Endodermal cell (in vitro differentiated cells): ENCODE data around the gene MMAA. TPM values are rescaled to one million over a fixed set of nuclear protein-coding genes. Genes with fewer than 3 reads are reported as not detected.

Experiments used
- DNase-seq: peaks from one replicate; pipeline ENCODE4 v3.0.0-alpha.2; 2017
- H3K27ac ChIP-seq: 2 replicates; pipeline ENCODE4 v1.5.1; 2013; ENCODE audit warnings: mild to moderate bottlenecking, low read depth, low read length, moderate library complexity
- H3K27me3 ChIP-seq: 2 replicates; pipeline ENCODE4 v1.6.1; 2013; ENCODE audit warnings: mild to moderate bottlenecking, low read length, moderate library complexity; ENCODE audit not compliant: insufficient read depth, control insufficient read depth, poor library complexity, severe bottlenecking
- H3K36me3 ChIP-seq: 2 replicates; pipeline ENCODE4 v1.7.0; 2013; ENCODE audit warnings: mild to moderate bottlenecking, low read length, moderate library complexity; ENCODE audit not compliant: control insufficient read depth, insufficient read depth
- H3K4me1 ChIP-seq: one replicate; pipeline ENCODE4 v1.7.0; 2013; ENCODE audit warnings: low read length; ENCODE audit not compliant: control insufficient read depth, insufficient read depth
- H3K4me3 ChIP-seq: 2 replicates; pipeline ENCODE4 v1.5.1; 2013; ENCODE audit warnings: mild to moderate bottlenecking, low read length, moderate library complexity
- H3K9ac ChIP-seq: 2 replicates; pipeline ENCODE4 v1.6.1; 2013; ENCODE audit warnings: mild to moderate bottlenecking, low read length, moderate library complexity; ENCODE audit not compliant: poor library complexity, severe bottlenecking; ENCODE audit errors: extremely low read depth
- H3K9me3 ChIP-seq: 2 replicates; pipeline ENCODE4 v1.6.1; 2013; ENCODE audit warnings: mild to moderate bottlenecking, low read length, moderate library complexity; ENCODE audit not compliant: control insufficient read depth
- H3K27ac Mint-ChIP-seq: 2 replicates; pipeline ENCODE4 v1.8.0; 2020; ENCODE audit warnings: mixed read lengths
- H3K27me3 Mint-ChIP-seq: 2 replicates; pipeline ENCODE4 v1.8.0; 2021; ENCODE audit warnings: mild to moderate bottlenecking, mixed read lengths; ENCODE audit not compliant: insufficient read depth
- H3K36me3 Mint-ChIP-seq: 2 replicates; pipeline ENCODE4 v1.8.0; 2020; ENCODE audit warnings: low read depth, mixed read lengths
- H3K4me1 Mint-ChIP-seq: 2 replicates; pipeline ENCODE4 v1.8.0; 2020; ENCODE audit warnings: mixed read lengths
- H3K4me3 Mint-ChIP-seq: 2 replicates; pipeline ENCODE4 v1.8.0; 2020; ENCODE audit warnings: mild to moderate bottlenecking, moderate library complexity, mixed read lengths
- H3K9me3 Mint-ChIP-seq: 2 replicates; pipeline ENCODE4 v1.8.0; 2020; ENCODE audit warnings: mild to moderate bottlenecking, mixed read lengths
- WGBS, 2 experiments: methylation state at CpG; one replicate each; pipeline versions ENCODE4 v1.1.5 to v1.1.7; 2013; ENCODE audit warnings: missing lambda C conversion rate in 2 of 2, mixed read lengths in 1 of 2; ENCODE audit not compliant: insufficient coverage in 1 of 2, insufficient read length in 1 of 2; 5-methylcytosine and 5-hydroxymethylcytosine counted together
- total RNA-seq, 2 donors: library from RNA; stranded (reverse); fragmentation: NEBNext Ultra II Directional in 1 of 2; extraction: Animal tissue kit (Norgen Biotek cat#: 25700) in 1 of 2; gene quantifications; 2 replicates in 1 of 2; 3 replicates in 1 of 2; pipeline ENCODE4 v1.2.1, GENCODE V29; 2021
- TF ChIP-seq, protein P1 (sequence below): fragments of 200-600 bp; sonication (generic); conservative IDR thresholded peaks from 2 replicates; pipeline ENCODE4 v1.5.0; 2021; ENCODE audit warnings: antibody characterized with exemption, mild to moderate bottlenecking

The MMAA gene
- total RNA-seq, 2 donors from 2014 or later, result 6.8 to 6.9 TPM

DNA sequence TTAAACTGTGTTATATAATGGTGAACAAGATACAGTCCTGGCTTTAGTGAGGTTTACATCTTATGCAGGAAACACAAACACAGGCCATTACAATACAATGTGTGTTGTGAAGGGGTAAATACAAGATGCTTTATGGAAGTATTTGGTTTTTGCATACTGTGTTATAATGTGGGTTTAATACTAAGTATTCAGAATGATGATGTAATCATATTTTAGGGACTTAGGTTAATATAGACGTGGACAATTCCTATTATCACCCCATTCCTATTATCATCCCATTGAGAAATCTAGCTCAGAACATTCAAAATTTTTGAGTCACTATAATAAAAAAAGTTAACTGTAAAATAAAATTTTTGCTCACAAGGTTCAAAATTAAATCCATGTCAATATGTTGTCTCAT, 24.1 kb downstream of the MMAA start:
- no peak overlapping the region for H3K4me3 ChIP-seq
- H3K4me1 ChIP-seq, result peaks cover 2% of the 10 kb centered on the region
- no peaks in the 10 kb centered on the region for H3K36me3 Mint-ChIP-seq
- peaks cover 14% of the 10 kb centered on the region for H3K4me1 Mint-ChIP-seq
- WGBS, 2 experiments, result no CpG with 5 or more reads among the region's 1 CpG
- H3K27ac ChIP-seq, result no peak overlapping the region
- no peak overlapping the region for H3K9ac ChIP-seq
- H3K36me3 ChIP-seq, result no peaks in the 10 kb centered on the region
- H3K9me3 Mint-ChIP-seq, result no peaks in the 10 kb centered on the region
- H3K9me3 ChIP-seq, result no peaks in the 10 kb centered on the region
- TF ChIP-seq, protein P1, sequence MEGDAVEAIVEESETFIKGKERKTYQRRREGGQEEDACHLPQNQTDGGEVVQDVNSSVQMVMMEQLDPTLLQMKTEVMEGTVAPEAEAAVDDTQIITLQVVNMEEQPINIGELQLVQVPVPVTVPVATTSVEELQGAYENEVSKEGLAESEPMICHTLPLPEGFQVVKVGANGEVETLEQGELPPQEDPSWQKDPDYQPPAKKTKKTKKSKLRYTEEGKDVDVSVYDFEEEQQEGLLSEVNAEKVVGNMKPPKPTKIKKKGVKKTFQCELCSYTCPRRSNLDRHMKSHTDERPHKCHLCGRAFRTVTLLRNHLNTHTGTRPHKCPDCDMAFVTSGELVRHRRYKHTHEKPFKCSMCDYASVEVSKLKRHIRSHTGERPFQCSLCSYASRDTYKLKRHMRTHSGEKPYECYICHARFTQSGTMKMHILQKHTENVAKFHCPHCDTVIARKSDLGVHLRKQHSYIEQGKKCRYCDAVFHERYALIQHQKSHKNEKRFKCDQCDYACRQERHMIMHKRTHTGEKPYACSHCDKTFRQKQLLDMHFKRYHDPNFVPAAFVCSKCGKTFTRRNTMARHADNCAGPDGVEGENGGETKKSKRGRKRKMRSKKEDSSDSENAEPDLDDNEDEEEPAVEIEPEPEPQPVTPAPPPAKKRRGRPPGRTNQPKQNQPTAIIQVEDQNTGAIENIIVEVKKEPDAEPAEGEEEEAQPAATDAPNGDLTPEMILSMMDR, result no peak
- peaks cover 20% of the 10 kb centered on the region for H3K27me3 Mint-ChIP-seq
- H3K4me3 Mint-ChIP-seq, result no peak overlapping the region
- no peak for DNase-seq
- no peak overlapping the region for H3K27ac Mint-ChIP-seq
- peaks cover 38% of the 10 kb centered on the region for H3K27me3 ChIP-seq

DNA sequence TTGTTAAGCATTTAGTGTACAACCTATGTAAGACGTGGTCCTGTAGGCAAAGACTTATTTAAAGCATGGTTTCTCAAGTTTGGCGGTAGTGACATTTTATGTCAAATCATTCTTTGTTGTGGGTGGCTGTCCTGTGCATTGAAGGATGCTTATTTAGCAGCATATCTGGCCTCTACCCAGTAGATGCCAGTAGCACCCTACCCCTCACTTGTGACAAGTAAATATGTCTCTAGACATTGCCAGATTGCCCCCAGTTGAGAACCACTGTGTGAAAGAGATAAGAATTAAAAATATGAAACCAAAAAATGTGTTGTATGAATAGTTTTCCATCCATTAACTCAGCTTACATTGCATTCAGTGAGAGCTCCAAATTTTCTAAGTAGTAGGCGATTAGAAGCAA, 25.5 kb downstream of the MMAA start:
- Mint-ChIP-seq H3K4me3 (no peak overlapping the region), H3K4me1 (peaks cover 12% of the 10 kb centered on the region), H3K27ac (no peak overlapping the region), H3K9me3 (no peaks in the 10 kb centered on the region), H3K36me3 (no peaks in the 10 kb centered on the region), H3K27me3 (peaks cover 9% of the 10 kb centered on the region)
- WGBS, 2 experiments, result 97% methylated on average over 3 of the region's 3 CpGs; no CpG with 5 or more reads in 1 of the 2 experiments
- Histone ChIP-seq H3K27me3 (peaks cover 24% of the 10 kb centered on the region), H3K36me3 (no peaks in the 10 kb centered on the region), H3K9me3 (no peaks in the 10 kb centered on the region), H3K4me3 (no peak overlapping the region), H3K4me1 (peaks cover 2% of the 10 kb centered on the region), H3K27ac (no peak overlapping the region), H3K9ac (no peak overlapping the region)
- DNase-seq, result no peak
- TF ChIP-seq, protein P1, result peak; percentile 12

DNA sequence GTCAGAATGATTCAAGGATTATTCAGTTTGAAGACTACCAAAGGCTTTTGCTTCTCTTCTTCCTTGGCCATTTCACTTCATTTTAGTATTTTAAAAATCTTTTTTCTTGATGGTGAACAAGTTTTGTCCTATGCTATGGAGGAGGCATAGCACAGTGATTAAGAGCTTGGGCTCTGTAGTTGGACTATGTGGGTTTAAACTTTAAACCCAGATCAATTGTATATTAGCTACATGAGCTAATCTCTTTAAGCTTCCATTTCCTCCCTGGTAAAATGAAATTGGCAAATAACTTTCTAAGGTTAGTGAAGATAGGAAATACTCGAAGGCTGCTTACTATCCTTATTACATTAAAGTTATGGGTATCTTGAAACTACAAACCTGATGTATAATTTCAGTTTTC, 37.0 kb downstream of the MMAA start:
- Histone ChIP-seq H3K36me3 (peaks cover 4% of the 10 kb centered on the region), H3K27ac (no peak overlapping the region), H3K4me1 (no peaks in the 10 kb centered on the region), H3K27me3 (no peaks in the 10 kb centered on the region), H3K9ac (no peak overlapping the region), H3K4me3 (no peak overlapping the region), H3K9me3 (peaks cover 25% of the 10 kb centered on the region)
- H3K27ac Mint-ChIP-seq, result no peak overlapping the region
- TF ChIP-seq, protein P1, result no peak
- no peaks in the 10 kb centered on the region for H3K4me1 Mint-ChIP-seq
- no peaks in the 10 kb centered on the region for H3K27me3 Mint-ChIP-seq
- DNase-seq, result no peak
- peaks cover 22% of the 10 kb centered on the region for H3K36me3 Mint-ChIP-seq
- H3K4me3 Mint-ChIP-seq, result no peak overlapping the region
- WGBS, 2 experiments, result no CpG with 5 or more reads among the region's 1 CpG
- peaks cover 15% of the 10 kb centered on the region for H3K9me3 Mint-ChIP-seq
